RCC 7860 (cell line): ENCODE data around the gene YEATS4.

Source experiments
- DNase-seq: peaks from one replicate; pipeline ENCODE4 v3.0.0-alpha.2; 2015; ENCODE audit warnings: low spot score
- FAIRE-seq: peaks from 2 replicates; lab custom pipeline; 2012; peaks lifted over from hg19 to GRCh38; lab: Jason Lieb, UNC

YEATS4 gene

DNA sequence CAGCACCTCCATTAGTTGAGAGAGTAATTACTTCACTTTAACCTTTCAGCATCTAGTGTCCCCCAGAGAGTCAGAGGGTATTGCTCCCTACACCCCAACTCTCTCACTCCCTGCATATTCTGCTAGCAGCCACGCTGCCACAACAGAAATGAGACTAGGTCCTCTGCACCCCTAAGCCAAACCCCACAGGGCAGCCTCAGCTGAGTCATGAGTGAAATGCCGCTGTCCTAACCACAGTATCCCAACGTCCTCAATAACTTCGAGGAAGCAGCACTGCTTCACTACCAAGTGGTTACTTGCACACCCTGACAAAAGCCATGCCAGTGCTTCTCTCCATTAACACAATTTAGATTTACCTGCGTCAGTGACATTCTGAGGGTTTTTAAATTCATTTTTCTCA, 18.2 kb upstream of the YEATS4 start:
- no peak for FAIRE-seq
- no peak for DNase-seq

DNA sequence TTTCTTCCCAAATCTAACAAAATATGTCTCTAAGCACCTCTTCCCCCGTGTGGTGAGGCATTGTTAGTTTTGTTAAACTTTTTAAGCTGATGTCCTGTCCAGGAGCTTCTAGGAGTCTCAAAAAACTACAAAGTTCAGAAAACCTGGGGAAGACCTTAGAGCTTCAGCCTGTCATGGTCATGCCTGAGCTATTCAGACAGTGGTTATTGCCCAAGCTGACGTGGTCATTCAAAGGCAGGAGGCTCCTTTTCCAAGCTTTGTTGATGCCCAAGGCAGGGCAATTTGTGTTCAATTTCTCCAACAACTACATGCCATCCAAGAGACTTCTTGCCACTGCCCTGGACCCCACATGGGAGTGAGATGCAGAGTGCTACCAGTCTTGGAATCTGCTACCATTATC, 17.1 kb upstream of the YEATS4 start:
- FAIRE-seq (no peak), DNase-seq (no peak)

DNA sequence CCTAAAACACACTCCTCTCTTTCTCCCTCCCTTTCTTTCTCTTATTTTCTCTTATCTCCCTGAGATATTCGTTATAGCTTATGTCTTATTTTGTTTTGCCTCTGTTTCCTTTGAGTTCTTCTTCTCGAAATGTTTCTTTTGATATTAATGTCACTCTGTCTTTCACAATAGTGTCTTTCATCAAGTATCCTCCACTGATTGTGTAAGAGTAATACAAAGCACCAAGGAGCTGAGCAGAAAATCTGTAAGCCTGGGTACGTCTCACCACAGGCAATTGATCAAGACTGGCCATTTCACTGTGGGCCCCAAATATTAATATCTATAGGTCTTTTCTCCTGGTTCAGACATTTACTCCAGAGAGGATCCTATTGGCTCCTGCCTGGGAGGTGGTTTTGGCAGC, 16.2 kb upstream of the YEATS4 start:
- no peak for DNase-seq
- no peak for FAIRE-seq

DNA sequence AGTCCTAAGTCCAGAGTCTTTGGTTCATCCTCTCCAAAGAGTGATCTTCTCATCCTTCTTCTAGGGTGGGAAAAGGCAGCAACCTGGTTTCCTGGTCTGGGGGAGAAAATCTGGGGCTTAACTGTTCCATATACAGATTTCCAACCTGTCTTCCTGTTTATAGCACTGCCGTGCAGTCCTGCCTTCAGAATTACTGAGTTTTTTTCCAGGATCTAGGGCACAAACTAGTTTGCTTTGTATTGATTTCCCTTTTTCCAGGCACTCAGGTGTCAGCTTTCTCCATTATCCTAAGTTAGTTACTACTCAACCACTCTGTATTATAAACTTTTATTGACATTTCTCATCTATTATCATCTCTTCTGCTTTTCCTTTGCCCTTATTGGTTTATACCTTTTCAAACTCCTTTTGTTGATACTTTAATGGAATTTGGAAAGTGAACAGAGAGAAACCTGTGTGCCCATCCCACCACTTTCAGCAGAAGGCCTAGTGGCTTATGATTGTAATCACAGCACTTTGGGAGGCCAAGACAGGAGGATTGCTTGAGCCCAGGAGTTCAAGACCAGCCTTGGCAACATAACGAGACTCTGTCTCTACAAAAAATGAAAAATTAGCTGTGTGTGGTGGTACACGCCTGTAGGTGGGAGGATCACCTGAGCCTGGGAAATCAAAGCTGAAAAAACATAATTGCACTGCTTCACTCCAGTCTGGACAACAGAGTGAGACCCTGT, 15.5 kb upstream of the YEATS4 start:
- DNase-seq: no peak
- FAIRE-seq: no peak

DNA sequence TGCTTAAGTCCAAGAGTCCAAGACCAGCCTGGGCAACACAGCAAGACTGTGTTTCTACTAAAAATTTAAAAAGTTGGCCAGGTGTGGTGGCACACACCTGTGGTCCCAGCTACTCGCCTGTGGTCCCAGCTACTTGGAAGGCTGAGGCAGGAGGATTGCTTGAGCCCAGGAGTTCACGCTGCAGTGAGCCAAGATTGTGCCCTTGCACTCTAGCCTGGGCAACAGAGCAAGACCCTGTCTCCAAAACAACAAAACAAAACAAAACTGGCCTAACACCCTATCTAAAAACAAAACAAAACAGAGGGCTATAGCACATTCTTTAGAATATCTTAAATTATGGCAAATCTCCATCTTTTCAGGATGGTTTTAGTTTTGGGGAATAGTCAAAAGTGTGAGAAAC, 14.5 kb upstream of the YEATS4 start:
- no peak for FAIRE-seq

DNA sequence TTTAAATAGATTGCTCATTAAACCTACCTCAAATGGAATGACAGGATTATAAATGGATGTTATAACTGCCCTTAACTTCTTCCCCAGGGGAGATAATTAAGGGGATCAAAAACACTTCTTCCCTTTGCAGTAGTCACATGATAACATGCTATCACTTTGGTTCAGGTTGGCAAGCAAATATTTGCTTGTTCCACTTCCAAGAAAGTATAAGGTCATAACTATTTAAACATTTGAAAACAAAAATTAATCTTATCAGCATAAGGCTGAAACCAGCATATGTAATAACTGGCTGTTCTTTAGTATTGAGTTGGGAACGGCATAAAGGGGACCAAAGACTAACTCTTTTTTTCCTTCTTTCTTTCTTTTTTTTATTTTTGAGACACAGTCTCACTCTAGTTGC, 13.8 kb upstream of the YEATS4 start:
- DNase-seq (no peak), FAIRE-seq (no peak)

More for the DNA sequence above, 14.5 kb upstream of the YEATS4 start:
- DNase-seq: no peak

DNA sequence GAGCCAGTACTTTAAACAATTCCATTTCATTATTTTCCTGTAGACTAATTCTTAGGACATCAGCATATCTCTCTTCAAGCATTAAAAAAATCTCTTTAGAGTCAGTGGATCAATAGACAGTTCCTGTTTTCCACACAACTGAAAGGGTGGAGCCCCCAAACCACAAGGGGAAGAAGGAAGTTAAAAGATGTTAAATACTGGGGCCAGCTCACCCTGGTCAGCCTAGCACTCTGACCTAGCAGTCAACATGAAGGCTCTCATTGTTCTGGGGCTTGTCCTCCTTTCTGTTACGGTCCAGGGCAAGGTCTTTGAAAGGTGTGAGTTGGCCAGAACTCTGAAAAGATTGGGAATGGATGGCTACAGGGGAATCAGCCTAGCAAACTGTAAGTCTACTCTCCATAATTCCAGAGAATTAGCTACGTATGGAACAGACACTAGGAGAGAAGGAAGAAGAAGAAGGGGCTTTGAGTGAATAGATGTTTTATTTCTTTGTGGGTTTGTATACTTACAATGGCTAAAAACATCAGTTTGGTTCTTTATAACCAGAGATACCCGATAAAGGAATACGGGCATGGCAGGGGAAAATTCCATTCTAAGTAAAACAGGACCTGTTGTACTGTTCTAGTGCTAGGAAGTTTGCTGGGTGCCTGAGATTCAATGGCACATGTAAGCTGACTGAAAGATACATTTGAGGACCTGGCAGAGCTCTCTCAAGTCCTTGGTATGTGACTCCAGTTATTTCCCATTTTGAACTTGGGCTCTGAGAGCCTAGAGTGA, 11.2 kb upstream of the YEATS4 start, which contains the start of gene LYZ:
TSS of gene LYZ (plus strand) at position 220 of the 777 bp plus-strand sequence. CDS start at position 248, 28 bp downstream.
- no peak for DNase-seq
- no peak for FAIRE-seq

DNA sequence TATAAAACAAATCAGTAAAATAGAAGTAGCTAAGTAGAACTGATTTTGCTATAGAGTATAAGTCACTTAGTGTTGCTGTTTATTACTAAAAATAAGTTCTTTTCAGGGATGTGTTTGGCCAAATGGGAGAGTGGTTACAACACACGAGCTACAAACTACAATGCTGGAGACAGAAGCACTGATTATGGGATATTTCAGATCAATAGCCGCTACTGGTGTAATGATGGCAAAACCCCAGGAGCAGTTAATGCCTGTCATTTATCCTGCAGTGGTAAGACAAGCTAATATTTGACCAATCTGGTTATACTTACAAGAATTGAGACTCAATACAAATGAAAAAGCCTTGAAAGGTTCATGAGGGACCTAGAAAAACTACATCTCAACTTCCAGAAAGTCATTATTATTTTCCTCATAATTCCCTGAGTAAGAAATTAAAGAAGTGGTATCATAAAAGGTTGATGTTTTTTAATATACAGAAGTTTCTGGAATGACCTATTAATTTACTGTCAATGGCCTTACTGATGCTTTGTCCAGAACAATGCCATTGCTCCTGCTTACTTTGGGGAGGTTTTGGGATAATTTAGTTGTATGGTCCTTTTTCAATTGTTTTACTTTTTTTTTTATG, 9.4 kb upstream of the YEATS4 start:
- DNase-seq (no peak), FAIRE-seq (no peak)

DNA sequence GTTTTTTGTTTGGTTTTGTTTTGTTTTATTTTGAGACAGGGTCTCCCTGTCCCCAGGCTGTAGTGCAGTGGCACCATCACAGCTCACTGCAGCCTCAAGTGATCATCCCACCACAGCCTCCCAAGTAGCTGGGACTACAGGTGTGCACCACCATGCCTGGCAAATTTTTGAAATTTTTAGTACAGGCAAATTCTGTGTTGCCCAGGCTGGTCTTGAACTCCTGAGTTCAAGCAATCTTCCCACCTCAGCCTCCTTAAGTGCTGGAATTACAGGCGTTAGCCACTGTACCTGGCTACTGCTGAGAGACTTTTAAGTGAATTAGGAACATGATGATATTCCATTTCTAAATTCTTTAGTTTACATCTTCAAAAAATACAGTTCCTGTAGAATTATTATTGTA, 8.8 kb upstream of the YEATS4 start:
- FAIRE-seq (no peak), DNase-seq (no peak)

DNA sequence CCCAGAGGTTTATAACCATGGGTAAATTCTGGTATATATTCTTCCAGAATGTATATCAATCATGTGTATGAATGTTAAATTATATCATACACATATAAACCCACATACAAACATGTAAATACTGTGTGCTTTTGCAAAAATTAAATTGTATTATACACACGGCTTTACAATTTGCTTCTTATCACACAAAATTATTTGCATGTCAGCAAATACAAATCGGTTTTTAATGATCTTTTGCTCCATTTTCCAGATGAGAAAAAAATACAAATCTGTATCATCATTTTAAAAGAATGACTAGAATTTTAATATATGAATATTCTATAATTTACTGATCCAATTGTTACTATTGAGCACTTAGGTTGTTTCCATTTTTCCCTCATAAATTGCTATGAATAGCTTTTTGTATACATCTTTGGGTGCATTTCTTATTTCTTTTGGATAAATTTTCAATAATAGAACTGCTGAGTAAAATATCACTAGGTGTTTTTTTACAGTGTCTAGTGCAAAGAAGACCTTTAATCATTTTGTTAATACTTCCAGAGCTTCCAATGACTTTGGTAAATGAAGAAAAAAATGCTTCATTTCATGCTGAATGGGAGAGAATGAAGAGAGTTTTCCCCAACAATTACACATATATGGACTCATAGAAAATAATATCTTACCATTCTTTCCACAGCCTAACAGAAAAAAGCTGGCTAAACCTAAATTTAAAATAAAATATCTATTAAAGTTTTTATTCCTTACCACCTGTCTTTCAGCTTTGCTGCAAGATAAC, 7.9 kb upstream of the YEATS4 start:
- FAIRE-seq (no peak), DNase-seq (no peak)

DNA sequence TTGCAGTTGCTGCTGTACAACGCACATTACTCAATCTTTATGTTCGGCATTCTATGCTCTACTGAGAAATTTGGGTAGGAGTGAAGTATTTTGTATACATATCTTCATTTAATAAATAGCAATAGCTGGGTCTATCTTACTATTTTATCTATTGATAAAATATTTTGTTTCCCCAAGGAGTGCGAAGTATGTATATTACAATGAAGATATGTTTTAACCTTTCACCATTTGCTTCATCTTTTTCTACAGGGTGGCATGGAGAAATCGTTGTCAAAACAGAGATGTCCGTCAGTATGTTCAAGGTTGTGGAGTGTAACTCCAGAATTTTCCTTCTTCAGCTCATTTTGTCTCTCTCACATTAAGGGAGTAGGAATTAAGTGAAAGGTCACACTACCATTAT, 6.6 kb upstream of the YEATS4 start:
- FAIRE-seq (no peak), DNase-seq (no peak)

DNA sequence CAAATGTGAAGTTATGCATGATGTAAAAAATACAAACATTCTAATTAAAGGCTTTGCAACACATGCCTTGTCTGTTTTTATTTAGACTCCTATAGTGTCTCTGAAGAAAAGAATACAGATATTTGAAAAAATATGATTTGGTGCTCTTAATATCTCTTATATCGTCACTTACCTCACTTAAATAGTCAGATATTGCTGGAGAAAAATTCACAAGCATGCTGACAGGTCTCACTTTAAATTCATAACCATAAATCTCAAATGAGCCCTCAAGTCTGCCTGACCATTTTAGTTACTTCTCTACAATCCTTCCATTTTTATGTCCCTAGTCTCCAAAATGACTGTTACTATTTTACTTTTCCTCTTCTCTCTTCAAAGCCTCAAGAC, 5.4 kb upstream of the YEATS4 start:
- no peak for FAIRE-seq
- DNase-seq: no peak

DNA sequence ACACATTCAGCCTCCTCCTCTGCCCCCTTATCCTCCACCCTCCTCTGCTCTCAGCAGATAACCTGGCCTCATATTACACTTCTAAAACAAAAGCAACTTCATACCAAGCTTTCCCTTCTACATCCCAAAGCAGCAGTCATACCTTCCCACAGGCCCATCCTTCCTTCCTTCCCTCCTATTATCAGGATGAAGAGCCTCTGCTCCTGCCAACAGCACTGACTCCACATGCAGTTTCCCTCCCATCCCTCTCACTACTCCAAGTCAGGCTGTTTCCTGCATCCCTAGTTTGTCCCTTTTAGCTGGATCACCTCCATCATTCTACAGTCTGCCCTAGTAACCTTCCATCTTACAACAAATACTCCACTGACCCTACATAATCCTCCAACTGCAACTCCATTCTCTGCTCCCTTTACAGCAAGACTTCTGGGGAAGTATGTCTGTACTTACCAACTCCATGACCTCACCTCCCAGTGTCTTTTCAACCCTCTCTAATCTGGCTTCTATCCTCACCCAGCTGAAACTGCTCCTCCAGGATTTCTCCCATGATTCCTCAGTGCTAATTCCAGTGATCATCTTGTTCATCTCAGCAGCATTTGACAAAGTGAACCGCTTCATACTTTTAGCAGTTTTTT, 4.9 kb upstream of the YEATS4 start:
- no peak for FAIRE-seq
- no peak for DNase-seq

DNA sequence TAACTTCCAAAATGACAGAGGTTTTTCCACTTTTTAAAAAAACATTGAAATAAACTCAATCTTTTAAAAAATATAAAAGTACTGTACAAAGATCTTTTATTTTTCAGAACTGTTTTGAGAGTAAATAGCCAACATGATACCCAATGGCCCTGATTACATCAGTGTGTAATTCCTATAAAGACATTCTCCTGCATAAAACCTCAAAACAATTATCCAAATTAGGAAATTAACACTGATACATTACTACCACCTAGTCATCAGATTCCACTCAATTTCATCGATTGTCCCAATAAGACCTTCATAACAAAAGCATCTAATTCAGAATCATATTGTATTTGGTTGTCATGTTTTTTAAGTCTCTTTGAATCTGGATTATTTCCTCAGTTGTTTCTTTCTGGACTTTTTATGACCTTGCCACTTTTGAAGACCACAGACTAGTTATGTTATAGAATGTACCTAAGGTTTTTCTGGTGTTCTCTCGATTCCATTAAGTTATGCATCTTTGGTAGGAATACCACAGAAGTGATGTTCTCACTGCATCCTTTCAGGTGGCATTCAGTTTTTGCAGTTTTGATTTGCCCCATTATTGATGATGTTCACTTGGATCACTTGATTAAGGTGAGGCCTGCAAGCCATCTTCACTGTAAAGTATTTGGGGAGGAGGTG, 4.0 kb upstream of the YEATS4 start:
- no peak for DNase-seq
- no peak for FAIRE-seq

DNA sequence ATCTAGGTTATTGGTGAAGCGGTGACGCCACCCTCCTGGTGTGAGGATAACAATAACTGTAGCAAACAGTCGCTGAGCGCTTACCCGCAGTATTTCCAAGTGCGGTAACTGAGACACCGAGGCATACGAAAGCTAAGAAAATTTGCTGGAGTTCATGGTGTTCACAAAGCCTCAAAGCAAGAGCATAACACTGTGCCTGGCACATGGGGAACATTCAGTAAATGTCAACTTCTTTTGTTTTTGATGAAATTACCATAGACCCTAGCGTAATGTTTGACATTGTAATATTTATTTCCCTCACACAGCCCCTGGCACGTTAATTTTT, 767 bp downstream of the YEATS4 start:
- FAIRE-seq: no peak
- DNase-seq: no peak

DNA sequence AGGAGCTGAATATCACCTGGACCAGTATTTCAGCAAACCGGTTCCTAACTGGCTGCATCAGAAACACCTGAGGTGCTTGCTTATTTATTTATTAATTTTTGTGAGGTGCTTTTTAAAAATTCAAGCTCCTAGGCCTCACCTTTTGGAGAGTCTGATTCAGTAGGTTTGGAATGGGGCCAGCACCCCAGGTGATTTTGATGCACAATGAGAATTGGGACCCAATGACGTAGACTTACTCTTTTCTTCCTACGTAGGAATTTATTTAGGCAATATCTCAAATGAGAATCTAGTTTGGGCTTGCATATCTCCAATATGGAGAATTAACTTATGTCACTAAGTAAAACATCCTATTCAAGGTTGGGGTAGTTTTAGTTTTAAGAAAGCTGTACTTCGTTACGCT, 7.3 kb downstream of the YEATS4 start:
- no peak for DNase-seq
- no peak for FAIRE-seq

DNA sequence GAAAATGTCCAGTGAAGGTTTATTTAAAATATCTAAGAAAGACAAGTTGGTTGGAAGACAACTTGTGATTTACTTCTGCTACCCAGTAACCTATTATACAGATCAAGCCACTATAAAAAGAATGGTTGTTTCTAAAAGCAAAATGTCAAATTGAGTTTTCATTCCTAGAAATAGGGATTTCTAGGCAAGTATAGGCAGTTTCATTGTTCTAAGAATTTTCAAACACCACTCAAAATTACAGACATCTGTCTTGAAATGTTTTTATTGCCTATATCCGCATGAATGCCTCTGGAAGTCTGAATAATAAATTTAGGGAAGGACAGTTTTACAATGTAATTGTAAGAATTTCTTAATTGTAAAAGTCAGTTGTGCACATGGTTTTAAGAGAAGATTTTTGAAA, 8.6 kb downstream of the YEATS4 start:
- DNase-seq (no peak), FAIRE-seq (no peak)

DNA sequence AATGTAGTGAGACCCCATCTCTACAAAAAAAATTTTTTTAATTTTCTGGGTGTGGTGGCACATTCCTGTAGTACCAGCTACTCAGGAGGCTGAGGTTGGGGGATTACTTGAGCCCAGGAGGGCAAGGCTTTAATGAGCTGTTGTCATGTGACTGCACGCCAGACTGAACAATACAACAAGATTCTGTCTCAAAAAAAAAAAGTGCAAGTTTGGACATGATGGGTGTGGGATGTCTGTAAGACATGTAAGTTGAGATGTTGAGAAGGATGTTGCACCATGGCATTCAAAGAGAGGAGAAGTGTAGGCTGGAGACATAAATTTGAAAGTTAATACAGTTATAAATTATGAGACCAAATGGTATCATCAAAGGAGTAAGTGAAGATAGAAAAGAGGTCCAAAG, 23.5 kb downstream of the YEATS4 start:
- FAIRE-seq: no peak
- no peak for DNase-seq

DNA sequence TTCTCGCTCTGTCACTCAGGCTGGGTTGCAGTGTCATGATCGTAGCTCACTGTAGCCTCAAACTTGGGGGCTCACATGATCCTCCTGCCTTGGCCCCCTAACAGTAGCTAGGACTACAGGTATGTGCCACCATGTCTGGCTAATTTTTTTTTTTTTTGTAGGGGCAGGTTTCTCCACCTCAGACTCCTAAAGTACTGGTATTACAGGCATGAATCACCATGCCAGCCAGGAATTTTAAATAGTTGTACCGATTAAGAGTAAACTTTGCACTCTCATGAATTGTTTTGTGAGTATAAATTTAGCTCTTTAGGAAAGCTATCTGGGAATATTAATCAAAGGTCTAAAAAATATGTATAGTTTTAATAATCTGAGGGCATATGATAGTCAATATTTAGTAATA, 25.5 kb downstream of the YEATS4 start:
- FAIRE-seq (no peak), DNase-seq (no peak)

DNA sequence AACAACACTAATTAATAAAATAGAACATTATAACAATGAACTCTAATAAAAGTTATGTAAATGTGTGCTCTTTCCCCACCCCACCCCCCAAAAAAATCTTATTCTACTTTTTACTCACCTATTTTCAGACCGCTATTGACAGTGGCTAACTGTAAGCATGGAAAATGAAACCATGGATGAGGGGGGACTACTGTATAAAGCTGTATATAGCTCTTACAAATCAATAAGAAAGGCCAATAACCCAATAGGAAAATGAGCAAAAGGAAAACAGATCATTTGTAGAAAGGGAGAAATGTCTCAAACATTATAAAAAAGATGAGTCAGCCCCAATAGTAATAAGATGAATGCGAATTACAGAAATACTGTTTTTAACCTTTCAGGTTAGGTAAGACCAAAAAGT, 27.4 kb downstream of the YEATS4 start:
- FAIRE-seq (no peak), DNase-seq (no peak)
